Right lobe of liver (tissue), 6 donors: ENCODE measurements around the gene LAD1. TPM values are rescaled to one million over a fixed set of nuclear protein-coding genes. Genes with fewer than 3 reads are reported as not detected.

Experiments used
- ATAC-seq, 4 donors: fragments of 200-7000 bp; cut with Tn5 transposase; one replicate each; pipeline ENCODE4 v1.9.1; 2020; ENCODE audit warnings: mild to moderate bottlenecking in 4 of 4, moderate library complexity in 4 of 4
- DNase-seq, 3 donors: peaks; one replicate each; pipeline ENCODE4 v3.0.0-alpha.2; 2020
- H3K27ac ChIP-seq, 3 donors: fragments of 200-600 bp; one replicate each; pipeline ENCODE4 v1.8.0; 2022
- H3K27me3 ChIP-seq, 2 donors: fragments of 200-600 bp; one replicate each; pipeline ENCODE4 v1.8.0; 2022
- H3K36me3 ChIP-seq, 4 donors: fragments of 200-600 bp; sonication (generic) in 1 of 4; one replicate each; pipeline versions ENCODE4 v1.5.1 to v1.8.0; 2017 to 2022; ENCODE audit warnings: control low read depth in 1 of 4
- H3K4me1 ChIP-seq, 4 donors: fragments of 200-600 bp; sonication (generic) in 1 of 4; one replicate each; pipeline versions ENCODE4 v1.5.1 to v1.8.0; 2017 to 2022; ENCODE audit warnings: control low read depth in 1 of 4
- H3K4me3 ChIP-seq, 3 donors: fragments of 200-600 bp; one replicate each; pipeline ENCODE4 v1.8.0; 2022
- H3K9me3 ChIP-seq, 4 donors: fragments of 200-600 bp; sonication (generic) in 1 of 4; one replicate each; pipeline versions ENCODE4 v1.5.1 to v1.8.0; 2017 to 2022; ENCODE audit warnings: control low read depth in 1 of 4
- POLR2A ChIP-seq: fragments of 450-650 bp; IDR thresholded peaks from one replicate; pipeline ENCODE4 v1.6.1; 2017; ENCODE audit warnings: antibody characterized with exemption, mild to moderate bottlenecking
- WGBS: methylation state at CpG from one replicate; pipeline ENCODE4 v1.1.6; 2018; ENCODE audit warnings: low coverage, low lambda C conversion rate; ENCODE audit not compliant: insufficient coverage; ENCODE audit errors: missing lambda C conversion rate; 5-methylcytosine and 5-hydroxymethylcytosine counted together
- intact Hi-C, 2 donors: fragments of 100-400 bp; cut with DNase I; formaldehyde crosslinking; loops; one replicate each; pipeline versions ENCODE4 v1.11.2 to v1.14.1; 2022
- total RNA-seq, 6 experiments: library from RNA; depleted of rRNA in 2 of 6; stranded (reverse); fragments of >200 nt in 2 of 6; fragmentation: NEBNext Ultra II Directional in 3 of 6; extraction: Animal tissue kit (Norgen Biotek cat#: 25700) in 3 of 6; gene quantifications; one replicate each; pipeline versions ENCODE4 v1.1.0 to v1.2.4, GENCODE V29; 2016 to 2023
- TF ChIP-seq, protein P1 (sequence below), 4 donors: fragments of 200-600 bp in 3 of 4; fragments of 450-650 bp in 1 of 4; IDR thresholded peaks; one replicate each; pipeline versions ENCODE4 v1.5.1 to v1.8.0; 2016 to 2022; ENCODE audit warnings: antibody characterized with exemption in 4 of 4, mild to moderate bottlenecking in 2 of 4
- donor health status: DM: no; HTN: yes; CAD: no.
- donor health status: DM: no; HTN: no; CAD: no.
- donor health status: DM: no; HTN: no; CAD: no.
- donor health status: DM: no; HTN: yes; CAD: no.
- donor health status: DM: no; HTN: yes; CAD: no.

Gene LAD1
- total RNA-seq, 6 experiments from 2014 or later = 12.2 to 26.7 (median 19.4) TPM

DNA sequence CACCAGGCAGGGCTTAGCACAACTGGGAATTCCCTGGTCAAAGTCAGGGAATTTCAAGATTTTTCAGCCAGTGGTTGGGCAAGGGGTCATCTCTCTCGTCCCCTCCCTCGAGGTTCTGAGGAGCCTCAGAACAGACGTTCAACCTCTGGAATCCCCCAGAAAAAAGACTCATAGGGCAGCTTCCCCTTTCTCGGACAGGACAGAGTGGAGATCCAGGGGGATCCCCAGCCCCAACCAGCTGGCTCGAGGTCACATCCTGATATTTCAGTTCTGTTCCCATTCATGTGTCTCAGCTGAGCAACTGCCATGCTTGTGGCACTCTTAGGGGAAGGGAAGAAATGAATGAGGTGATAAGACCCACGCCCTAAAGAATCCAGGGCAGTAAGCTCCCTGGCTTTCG lies 4.9 kb upstream of the LAD1 start:
- no peaks in the 10 kb centered on the region for H3K27me3 ChIP-seq
- ATAC-seq = no peak
- no peaks in the 10 kb centered on the region for H3K9me3 ChIP-seq
- TF ChIP-seq, protein P1, sequence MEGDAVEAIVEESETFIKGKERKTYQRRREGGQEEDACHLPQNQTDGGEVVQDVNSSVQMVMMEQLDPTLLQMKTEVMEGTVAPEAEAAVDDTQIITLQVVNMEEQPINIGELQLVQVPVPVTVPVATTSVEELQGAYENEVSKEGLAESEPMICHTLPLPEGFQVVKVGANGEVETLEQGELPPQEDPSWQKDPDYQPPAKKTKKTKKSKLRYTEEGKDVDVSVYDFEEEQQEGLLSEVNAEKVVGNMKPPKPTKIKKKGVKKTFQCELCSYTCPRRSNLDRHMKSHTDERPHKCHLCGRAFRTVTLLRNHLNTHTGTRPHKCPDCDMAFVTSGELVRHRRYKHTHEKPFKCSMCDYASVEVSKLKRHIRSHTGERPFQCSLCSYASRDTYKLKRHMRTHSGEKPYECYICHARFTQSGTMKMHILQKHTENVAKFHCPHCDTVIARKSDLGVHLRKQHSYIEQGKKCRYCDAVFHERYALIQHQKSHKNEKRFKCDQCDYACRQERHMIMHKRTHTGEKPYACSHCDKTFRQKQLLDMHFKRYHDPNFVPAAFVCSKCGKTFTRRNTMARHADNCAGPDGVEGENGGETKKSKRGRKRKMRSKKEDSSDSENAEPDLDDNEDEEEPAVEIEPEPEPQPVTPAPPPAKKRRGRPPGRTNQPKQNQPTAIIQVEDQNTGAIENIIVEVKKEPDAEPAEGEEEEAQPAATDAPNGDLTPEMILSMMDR (IDR thresholded peaks at IDR 0.05) = no peak
- no peak for TF ChIP-seq POLR2A
- H3K36me3 ChIP-seq = no peaks in the 10 kb centered on the region
- DNase-seq = no peak
- no peak overlapping the region for H3K4me3 ChIP-seq
- H3K27ac ChIP-seq = no peak overlapping the region
- H3K4me1 ChIP-seq = peaks cover 0 to 20% (median 8%) of the 10 kb centered on the region in 4 donors
- 37% methylated on average over 7 of the region's 7 CpGs for WGBS
- intact Hi-C loops = no loop called here

DNA sequence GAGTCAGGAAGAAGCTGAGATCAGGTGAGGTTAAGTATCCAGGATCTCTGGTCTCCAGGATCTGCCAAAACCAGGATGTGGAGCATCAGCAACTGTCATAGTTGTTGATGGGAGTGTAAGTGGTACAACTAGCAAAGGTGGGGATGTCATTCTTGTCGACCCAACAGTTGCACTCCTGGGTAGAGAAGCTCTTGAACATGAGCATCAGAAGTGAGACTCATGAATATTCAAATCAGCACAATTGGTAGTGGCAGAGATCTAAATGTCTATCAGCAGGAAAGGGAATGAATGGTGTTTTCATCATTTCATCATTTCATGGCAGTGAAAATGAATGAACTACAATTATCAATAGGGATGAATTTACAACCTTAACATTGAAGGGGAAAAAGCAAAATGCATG lies 4.2 kb upstream of the LAD1 start:
- H3K9me3 ChIP-seq = no peaks in the 10 kb centered on the region
- H3K27me3 ChIP-seq = no peaks in the 10 kb centered on the region
- H3K36me3 ChIP-seq = no peaks in the 10 kb centered on the region
- DNase-seq (no peak), ATAC-seq (no peak)
- no peak overlapping the region for H3K4me3 ChIP-seq
- 55% methylated on average over 1 of the region's 1 CpG for WGBS
- intact Hi-C loops = no loop called here
- no peak overlapping the region for H3K27ac ChIP-seq
- TF ChIP-seq, protein P1 (IDR thresholded peaks at IDR 0.05) = no peak
- TF ChIP-seq POLR2A = no peak
- peaks cover 0 to 25% (median 10%) of the 10 kb centered on the region in 4 donors for H3K4me1 ChIP-seq

DNA sequence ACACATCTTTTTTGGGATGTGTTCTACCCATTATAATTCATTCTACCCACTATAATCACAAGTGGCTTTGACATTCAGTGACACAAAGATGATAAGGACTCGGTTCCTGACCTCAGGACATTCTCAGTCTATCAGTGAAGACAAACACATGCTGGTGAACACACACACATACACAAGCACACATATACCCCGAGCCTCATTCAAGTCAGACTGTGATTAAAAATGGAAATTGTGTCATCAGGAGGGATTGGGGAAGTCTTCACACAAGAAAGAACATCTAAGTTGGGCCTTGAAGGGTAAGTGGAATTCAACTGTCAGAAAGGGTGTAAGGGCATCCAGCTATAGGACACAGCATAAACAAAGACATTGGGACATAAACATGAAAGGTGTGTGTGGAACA lies 2.6 kb upstream of the LAD1 start:
- no peak overlapping the region for H3K27ac ChIP-seq
- peaks cover 0 to 37% (median 16%) of the 10 kb centered on the region in 4 donors for H3K4me1 ChIP-seq
- no peak for ATAC-seq
- no peak overlapping the region for H3K4me3 ChIP-seq
- no peaks in the 10 kb centered on the region for H3K27me3 ChIP-seq
- intact Hi-C loops = no loop called here
- no peaks in the 10 kb centered on the region for H3K9me3 ChIP-seq
- no peak for TF ChIP-seq POLR2A
- TF ChIP-seq, protein P1 (IDR thresholded peaks at IDR 0.05) = no peak
- 21% methylated on average over 2 of the region's 2 CpGs for WGBS
- no peak for DNase-seq
- no peaks in the 10 kb centered on the region for H3K36me3 ChIP-seq

DNA sequence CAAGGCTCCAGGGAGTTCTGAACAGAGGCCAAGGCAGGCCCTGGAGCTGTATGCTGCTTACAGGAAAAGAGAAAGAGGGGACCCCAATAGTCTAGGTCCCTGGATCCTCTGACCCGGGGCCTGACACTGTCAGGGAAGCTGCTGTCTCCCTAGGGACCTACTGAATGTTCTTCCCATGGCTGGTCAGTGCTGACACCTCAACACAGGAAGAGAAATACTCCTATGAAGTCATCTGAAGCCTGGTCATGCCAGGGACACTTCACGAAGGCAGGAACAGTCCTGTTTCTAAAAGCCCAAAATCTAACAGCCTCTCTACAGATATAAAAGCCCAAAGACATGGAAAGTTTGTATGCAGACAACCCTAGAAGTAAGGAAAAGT lies 1.7 kb upstream of the LAD1 start:
- WGBS = 67% methylated on average over 1 of the region's 2 CpGs
- Histone ChIP-seq H3K4me3 (no peak overlapping the region), H3K4me1 (peaks cover 0 to 46% (median 20%) of the 10 kb centered on the region in 4 donors), H3K27ac (no peak overlapping the region), H3K9me3 (no peaks in the 10 kb centered on the region), H3K27me3 (no peaks in the 10 kb centered on the region), H3K36me3 (no peaks in the 10 kb centered on the region)
- ATAC-seq (no peak), DNase-seq (no peak)
- intact Hi-C loops = no loop called here
- TF ChIP-seq, protein P1 (IDR thresholded peaks at IDR 0.05) = no peak
- no peak for TF ChIP-seq POLR2A
